Endometrium (tissue), 2 donors: Measurements from ENCODE around the gene MGAT4B.

ENCODE experiments used
- FAIRE-seq: peaks from 2 replicates; lab custom pipeline; 2012; peaks lifted over from hg19 to GRCh38; lab: Jason Lieb, UNC
- donor health status: control.
- donor health status: control.

The MGAT4B gene

DNA sequence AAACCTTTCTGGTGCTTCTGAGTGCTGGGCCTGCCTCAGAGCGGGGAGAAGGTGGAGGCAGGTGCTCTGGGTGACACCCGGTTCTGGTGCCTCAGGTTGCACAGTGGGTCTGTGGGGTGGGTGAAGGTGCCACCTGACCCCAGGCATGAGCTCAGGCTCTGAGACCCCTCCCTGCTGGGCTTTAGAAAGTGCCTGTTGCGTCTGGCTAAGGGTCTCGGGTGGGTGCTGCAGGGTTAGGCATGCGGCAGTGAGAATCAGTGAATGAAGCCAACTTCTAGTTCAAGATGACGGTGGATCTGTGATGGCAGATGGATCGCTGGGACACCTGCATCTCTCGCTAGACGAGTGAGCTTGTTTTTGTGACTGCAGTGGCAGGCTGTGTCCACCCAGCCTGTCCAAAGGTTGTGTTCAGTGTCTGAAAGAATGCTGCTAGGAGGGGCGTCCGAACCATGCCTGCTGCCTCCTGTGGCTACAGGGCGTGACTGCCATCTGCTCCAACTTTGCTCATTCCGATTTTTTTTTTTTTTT, 19.1 kb upstream of the MGAT4B start:
- no peak for FAIRE-seq

- no peak for FAIRE-seq
These were observed 18.1 kb upstream of the MGAT4B start for GRCh38 chr5:179824745-179825112.

DNA sequence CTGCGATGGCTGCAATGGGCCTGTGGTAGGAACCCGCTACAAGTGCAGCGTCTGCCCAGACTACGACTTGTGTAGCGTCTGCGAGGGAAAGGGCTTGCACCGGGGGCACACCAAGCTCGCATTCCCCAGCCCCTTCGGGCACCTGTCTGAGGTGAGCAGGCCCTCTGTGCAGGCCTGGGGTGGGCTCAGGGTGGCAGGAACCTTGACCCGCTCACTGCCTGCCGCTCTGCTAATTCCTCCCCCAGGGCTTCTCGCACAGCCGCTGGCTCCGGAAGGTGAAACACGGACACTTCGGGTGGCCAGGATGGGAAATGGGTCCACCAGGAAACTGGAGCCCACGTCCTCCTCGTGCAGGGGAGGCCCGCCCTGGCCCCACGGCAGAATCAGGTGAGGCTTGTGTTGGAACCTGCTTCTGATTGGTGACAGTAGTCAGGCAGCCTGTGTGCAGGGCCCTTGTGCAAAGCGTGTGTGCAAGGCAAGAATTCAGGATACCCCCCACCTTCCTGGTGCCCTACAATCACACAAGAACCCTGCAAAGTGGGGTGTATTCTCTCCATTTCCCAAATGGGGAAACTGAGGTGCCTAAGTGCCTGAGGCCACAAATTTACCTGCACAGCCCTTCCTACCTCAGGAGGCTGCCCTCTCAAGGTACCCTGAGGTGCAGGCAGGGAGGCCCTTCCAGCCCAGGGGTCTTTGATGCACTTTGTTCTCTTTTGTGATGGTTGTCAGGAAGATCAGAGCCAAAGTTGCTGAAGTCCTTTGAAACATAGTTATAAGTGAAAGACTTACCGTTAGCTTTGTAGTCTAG, 17.5 kb upstream of the MGAT4B start:
- FAIRE-seq = no peak

DNA sequence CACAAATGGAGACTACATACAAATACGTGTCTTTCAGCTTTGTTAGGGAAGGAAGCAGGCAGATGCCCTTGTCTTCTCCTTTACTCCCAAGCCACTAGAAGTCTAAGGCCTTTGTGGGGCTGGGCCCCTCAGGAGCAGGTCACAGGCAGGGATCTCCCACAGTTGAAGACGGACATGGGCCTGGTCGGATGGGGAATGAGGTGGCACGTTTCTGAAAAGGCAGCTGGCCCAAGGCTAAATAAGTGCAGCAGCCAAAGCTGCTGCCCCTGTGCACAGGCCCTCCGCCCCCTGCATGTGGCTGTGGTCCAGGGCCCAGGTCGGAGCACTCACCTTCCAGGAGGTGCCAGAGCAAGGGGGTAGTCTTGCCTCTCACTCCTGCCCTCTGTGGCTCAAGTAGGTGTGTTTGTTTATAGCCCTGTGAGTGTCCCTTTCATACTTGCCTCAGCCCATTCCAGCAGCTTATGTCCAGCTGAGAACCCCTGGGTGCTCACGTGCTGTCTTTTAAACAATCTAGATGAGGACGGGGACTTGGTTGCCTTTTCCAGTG, 15.9 kb upstream of the MGAT4B start:
- no peak for FAIRE-seq

DNA sequence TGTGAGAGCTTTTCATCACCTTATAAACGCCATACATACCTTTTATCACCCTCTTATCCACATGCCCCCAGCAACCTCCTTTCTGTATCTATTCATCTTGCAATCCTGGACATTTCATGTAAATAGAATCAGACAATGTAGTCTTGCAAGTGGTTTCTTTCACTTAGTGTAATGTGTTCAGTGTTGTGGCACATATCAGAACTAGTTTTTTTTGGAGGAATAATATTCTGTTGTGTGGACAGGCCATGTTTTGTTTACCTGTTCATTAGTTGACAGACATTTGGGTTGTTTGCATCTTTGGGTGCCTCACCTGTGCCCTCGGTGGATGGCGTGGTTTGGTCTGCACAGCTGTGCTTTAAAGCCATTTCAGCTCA, 15.4 kb upstream of the MGAT4B start:
- no peak for FAIRE-seq

GRCh38 chr5:179821298-179822058, 14.8 kb upstream of the MGAT4B start:
- FAIRE-seq = peak; percentile 15

DNA sequence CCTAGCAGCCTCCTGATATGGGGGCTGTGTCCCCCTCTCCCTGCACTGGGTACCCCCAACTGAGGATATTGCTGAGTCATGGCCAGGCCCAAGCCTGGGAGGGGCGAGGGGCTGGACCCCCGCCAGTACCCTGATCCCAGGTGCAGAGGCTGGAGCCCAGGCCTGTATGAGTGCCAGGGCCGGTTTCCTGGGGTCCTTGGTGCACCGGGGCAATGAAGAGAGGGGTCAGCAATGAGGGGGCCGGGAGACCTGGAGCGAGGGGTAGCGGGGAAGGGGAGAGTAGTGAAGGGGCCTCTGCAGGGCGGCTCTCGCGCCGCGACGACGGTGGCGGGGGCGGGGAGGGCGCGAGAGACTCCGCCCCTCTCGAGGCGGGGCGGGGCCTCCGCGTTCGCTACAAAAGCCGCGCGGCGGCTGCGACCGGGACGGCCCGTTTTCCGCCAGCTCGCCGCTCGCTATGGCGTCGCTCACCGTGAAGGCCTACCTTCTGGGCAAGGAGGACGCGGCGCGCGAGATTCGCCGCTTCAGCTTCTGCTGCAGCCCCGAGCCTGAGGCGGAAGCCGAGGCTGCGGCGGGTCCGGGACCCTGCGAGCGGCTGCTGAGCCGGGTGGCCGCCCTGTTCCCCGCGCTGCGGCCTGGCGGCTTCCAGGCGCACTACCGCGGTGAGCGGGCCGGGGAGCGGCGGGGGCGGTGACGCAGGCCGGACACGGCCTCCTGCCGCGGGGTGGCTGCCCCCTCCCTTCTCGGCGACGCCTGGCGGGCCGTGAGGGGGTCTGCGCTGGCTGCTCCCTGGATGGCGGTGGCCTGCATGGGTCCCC, 14.0 kb upstream of the MGAT4B start, which contains the start of gene SQSTM1:
Gene SQSTM1 (plus strand): TSS at position 423 of the 815 bp plus-strand sequence. CDS start 32 bp downstream, at position 455.
- no peak for FAIRE-seq

DNA sequence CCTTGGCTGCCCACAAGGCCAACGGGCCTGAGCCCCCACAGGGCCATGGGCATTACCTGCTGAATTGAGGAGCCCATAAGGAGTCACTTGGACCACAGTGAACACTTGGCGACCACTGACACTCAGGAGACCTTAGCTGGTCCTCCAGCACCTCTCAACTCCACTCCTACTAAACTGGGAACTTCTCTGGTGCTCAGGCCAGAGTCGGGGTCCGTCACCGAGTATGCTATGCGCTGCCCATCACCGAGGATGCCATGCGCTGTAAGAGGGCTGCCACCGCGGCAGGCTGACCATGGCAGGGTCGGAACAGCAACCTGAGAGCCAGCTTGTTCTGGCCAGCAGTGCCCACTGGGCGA, 13.4 kb upstream of the MGAT4B start:
- FAIRE-seq = no peak

- FAIRE-seq = no peak
These were observed 12.8 kb upstream of the MGAT4B start for GRCh38 chr5:179819296-179820126.

DNA sequence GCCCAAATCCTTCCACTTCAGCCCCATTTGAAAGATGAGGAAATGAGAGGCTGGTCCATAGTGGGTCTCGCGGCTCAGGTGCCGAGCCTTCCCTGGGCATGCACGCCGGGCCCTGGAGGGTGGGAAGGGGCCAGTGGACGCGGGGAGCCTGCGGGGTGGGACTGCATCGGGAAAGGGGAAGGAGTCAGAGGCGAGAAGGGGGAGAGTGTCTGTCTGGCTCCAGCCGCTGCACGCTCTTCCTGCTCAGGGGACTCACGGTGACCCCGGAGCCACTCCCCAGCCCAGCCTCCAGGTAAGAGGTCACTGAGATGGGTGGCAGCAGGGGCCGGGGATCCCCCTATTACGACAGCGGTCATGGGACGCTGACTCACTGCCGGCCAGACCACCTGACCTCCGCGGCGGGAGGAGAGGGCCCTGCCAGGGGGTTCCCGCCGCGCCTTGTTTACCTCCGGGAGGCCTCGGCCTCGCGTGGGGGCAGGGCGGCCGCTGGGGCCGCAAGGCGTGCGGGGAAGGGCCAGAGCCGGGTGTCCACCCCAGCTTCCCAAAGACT, 12.2 kb upstream of the MGAT4B start:
- FAIRE-seq = no peak

DNA sequence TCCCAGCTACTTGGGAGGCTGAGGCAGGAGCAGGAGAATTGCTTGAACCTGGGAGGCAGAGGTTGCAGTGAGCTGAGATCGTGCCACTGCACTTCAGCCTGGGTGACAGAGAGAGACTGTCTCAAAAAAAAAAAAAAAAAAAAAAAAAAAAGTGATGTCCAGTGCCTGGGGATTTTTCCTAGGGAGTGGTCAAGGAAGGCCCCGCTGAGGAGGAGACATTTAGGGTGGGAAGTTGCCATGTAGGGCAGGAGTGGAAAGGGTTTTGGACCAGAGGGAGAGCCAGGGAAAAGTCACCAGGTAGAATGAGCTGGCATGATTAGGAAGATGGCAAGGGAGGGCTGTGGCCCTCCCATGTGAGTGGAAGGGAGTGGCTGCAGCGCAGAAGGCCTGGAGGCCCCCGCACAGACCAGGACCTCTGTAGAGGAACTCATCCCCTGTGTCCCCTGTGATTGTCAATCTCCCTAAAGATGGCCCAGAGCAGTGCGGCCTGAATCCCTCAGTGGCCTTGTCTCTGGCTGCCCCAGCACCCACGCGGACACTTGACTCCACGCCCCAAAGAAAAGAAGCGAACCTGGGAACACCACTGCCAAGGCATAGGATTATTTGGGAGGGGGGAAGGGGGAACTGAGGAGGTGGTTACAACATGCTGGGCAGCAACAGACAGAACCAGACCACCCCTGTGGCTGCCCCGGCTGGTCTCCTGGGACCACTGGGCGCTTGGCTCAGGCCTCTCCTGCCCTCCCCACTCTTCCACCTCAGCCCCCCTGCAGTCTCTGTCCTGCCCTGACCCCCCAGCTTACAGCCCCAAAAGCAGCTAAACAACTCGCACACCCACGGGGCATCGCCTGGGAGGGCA, 11.5 kb upstream of the MGAT4B start:
- no peak for FAIRE-seq

GRCh38 chr5:179817470-179817840, 10.8 kb upstream of the MGAT4B start:
- no peak for FAIRE-seq

GRCh38 chr5:179816796-179817469, 10.3 kb upstream of the MGAT4B start:
- FAIRE-seq = no peak

GRCh38 chr5:179816401-179816795, 9.7 kb upstream of the MGAT4B start:
- FAIRE-seq = no peak

GRCh38 chr5:179815491-179816249, 9.0 kb upstream of the MGAT4B start:
- FAIRE-seq = no peak

- no peak for FAIRE-seq
These were observed 7.4 kb upstream of the MGAT4B start for GRCh38 chr5:179814090-179814489.

GRCh38 chr5:179812997-179813607, 6.4 kb upstream of the MGAT4B start:
- no peak for FAIRE-seq

GRCh38 chr5:179812135-179812825, 5.6 kb upstream of the MGAT4B start:
- FAIRE-seq = no peak
